HG03095 (cell line): Measurements from ENCODE around the gene GLDN.
A peak's percentile ranks its signal among the peaks of the same experiment; 100 is the strongest.

Experiments used
- ATAC-seq: cut with Tn5 transposase; IDR thresholded peaks from one replicate; pipeline ENCODE4 v1.9.1; 2021; ENCODE audit warnings: moderate library complexity; ENCODE audit not compliant: unreplicated experiment

The GLDN gene

GRCh38 chr15:51356147-51356546 is 14.7 kb downstream of the GLDN start:
- no peak for ATAC-seq

- ATAC-seq, result no peak
These were observed 15.5 kb downstream of the GLDN start for GRCh38 chr15:51356983-51357382.

- ATAC-seq, result no peak
These were observed 18.5 kb downstream of the GLDN start for GRCh38 chr15:51359981-51360380.

GRCh38 chr15:51363383-51363782 is 21.9 kb downstream of the GLDN start:
- ATAC-seq, result no peak

- no peak for ATAC-seq
These were observed 24.0 kb downstream of the GLDN start for GRCh38 chr15:51365417-51365816.

GRCh38 chr15:51366071-51366470 is 24.6 kb downstream of the GLDN start:
- no peak for ATAC-seq

- no peak for ATAC-seq
These were observed 25.5 kb downstream of the GLDN start for GRCh38 chr15:51366920-51367319.

- ATAC-seq, result no peak
These were observed 26.0 kb downstream of the GLDN start for GRCh38 chr15:51367322-51367976.

- ATAC-seq, result no peak
These were observed 26.9 kb downstream of the GLDN start for GRCh38 chr15:51368307-51368706.

- ATAC-seq, result no peak
These were observed 27.4 kb downstream of the GLDN start for GRCh38 chr15:51368751-51369450.

GRCh38 chr15:51369451-51369761 is 28.0 kb downstream of the GLDN start:
- no peak for ATAC-seq

GRCh38 chr15:51371266-51371665 is 29.8 kb downstream of the GLDN start:
- ATAC-seq, result no peak

GRCh38 chr15:51374131-51374530 is 32.7 kb downstream of the GLDN start:
- no peak for ATAC-seq

GRCh38 chr15:51375966-51376640 is 34.6 kb downstream of the GLDN start:
- ATAC-seq, result no peak

GRCh38 chr15:51377038-51377786 is 35.8 kb downstream of the GLDN start:
- no peak for ATAC-seq

GRCh38 chr15:51378406-51378805 is 37.0 kb downstream of the GLDN start:
- no peak for ATAC-seq

GRCh38 chr15:51379390-51379789 is 37.9 kb downstream of the GLDN start:
- ATAC-seq, result no peak

- ATAC-seq, result peak; percentile 59
These were observed 39.7 kb downstream of the GLDN start for GRCh38 chr15:51380999-51381806.

GRCh38 chr15:51382787-51383186 is 41.3 kb downstream of the GLDN start:
- ATAC-seq, result no peak

GRCh38 chr15:51386029-51386428 is 44.6 kb downstream of the GLDN start:
- ATAC-seq, result no peak

- no peak for ATAC-seq
These were observed 45.0 kb downstream of the GLDN start for GRCh38 chr15:51386486-51386885.
